Liver (tissue), 3 donors: Measurements from ENCODE around the gene FDX1.

ENCODE experiments used
- EGR1 ChIP-seq, 2 donors: IDR thresholded peaks; 2 replicates each; pipeline ENCODE4 v1.6.1; 2016 to 2018; ENCODE audit warnings: antibody characterized with exemption in 2 of 2, low read depth in 2 of 2
- FOXA1 ChIP-seq: IDR thresholded peaks from 2 replicates; pipeline ENCODE4 v1.6.1; 2016; ENCODE audit warnings: antibody characterized with exemption
- JUND ChIP-seq, 2 donors: IDR thresholded peaks; 2 replicates each; pipeline ENCODE4 v1.6.1; 2016; ENCODE audit warnings: antibody characterized with exemption in 2 of 2
- NR2F2 ChIP-seq: IDR thresholded peaks from 2 replicates; pipeline ENCODE4 v1.6.1; 2016; ENCODE audit warnings: antibody characterized with exemption
- RAD21 ChIP-seq, 2 donors: IDR thresholded peaks; 2 replicates each; pipeline ENCODE4 v1.6.1; 2016; ENCODE audit warnings: antibody characterized with exemption in 2 of 2, mild to moderate bottlenecking in 2 of 2
- SP1 ChIP-seq: IDR thresholded peaks from 2 replicates; pipeline ENCODE4 v1.6.1; 2018; ENCODE audit warnings: antibody characterized with exemption, mild to moderate bottlenecking
- TAF1 ChIP-seq: conservative IDR thresholded peaks from 2 replicates; pipeline ENCODE4 v1.6.1; 2016; ENCODE audit warnings: antibody characterized with exemption, mild to moderate bottlenecking
- YY1 ChIP-seq: IDR thresholded peaks from 2 replicates; pipeline ENCODE4 v1.6.1; 2016; ENCODE audit warnings: antibody characterized with exemption, mild to moderate bottlenecking
- TF ChIP-seq, protein P1 (sequence below): fragments of 150-350 bp; IDR thresholded peaks from 2 replicates; pipeline ENCODE4 v1.5.1; 2017; ENCODE audit warnings: improper control_type of control experiment, low read depth, low read length; ENCODE audit not compliant: missing input control
- TF ChIP-seq, protein P2 (sequence below): IDR thresholded peaks from 2 replicates; pipeline ENCODE4 v1.6.1; 2016; ENCODE audit warnings: antibody characterized with exemption
- TF ChIP-seq, protein P3 (sequence below): IDR thresholded peaks from 2 replicates; pipeline ENCODE4 v1.6.1; 2016; ENCODE audit warnings: antibody characterized with exemption, mild to moderate bottlenecking
- TF ChIP-seq, protein P4 (sequence below): IDR thresholded peaks from 2 replicates; pipeline ENCODE4 v1.6.1; 2016; ENCODE audit warnings: antibody characterized with exemption
- donor health status: healthy.
- donor health status: healthy.

DNA sequence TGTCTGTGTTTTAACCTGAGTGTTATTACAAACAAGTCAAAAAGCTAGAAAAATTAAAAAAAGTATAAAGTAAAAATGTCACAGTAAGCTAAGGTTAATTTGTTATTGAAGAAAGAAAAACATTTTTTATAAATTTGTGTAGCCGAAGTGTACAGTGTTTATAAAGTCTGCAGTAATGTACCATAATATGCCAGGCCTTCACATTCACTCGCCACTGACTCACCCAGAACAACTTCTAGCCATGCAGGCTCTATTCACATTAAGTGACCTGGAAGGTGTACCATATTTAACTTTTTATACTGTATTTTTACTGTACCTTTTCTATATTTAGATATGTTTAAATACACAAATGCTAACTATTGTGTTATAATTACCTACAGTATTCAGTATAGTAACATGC, 14.7 kb upstream of the FDX1 start:
- TF ChIP-seq, protein P1, sequence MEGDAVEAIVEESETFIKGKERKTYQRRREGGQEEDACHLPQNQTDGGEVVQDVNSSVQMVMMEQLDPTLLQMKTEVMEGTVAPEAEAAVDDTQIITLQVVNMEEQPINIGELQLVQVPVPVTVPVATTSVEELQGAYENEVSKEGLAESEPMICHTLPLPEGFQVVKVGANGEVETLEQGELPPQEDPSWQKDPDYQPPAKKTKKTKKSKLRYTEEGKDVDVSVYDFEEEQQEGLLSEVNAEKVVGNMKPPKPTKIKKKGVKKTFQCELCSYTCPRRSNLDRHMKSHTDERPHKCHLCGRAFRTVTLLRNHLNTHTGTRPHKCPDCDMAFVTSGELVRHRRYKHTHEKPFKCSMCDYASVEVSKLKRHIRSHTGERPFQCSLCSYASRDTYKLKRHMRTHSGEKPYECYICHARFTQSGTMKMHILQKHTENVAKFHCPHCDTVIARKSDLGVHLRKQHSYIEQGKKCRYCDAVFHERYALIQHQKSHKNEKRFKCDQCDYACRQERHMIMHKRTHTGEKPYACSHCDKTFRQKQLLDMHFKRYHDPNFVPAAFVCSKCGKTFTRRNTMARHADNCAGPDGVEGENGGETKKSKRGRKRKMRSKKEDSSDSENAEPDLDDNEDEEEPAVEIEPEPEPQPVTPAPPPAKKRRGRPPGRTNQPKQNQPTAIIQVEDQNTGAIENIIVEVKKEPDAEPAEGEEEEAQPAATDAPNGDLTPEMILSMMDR: no peak
- TF ChIP-seq JUND (IDR thresholded peaks at IDR 0.05) (no peak), RAD21 (IDR thresholded peaks at IDR 0.05) (no peak), FOXA1 (no peak), NR2F2 (no peak), SP1 (no peak), EGR1 (IDR thresholded peaks at IDR 0.05; ENCODE audit: low read depth in 2 of 2) (no peak), TAF1 (no peak), YY1 (no peak)
- TF ChIP-seq, protein P2, sequence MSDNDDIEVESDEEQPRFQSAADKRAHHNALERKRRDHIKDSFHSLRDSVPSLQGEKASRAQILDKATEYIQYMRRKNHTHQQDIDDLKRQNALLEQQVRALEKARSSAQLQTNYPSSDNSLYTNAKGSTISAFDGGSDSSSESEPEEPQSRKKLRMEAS: no peak
- TF ChIP-seq, protein P3, sequence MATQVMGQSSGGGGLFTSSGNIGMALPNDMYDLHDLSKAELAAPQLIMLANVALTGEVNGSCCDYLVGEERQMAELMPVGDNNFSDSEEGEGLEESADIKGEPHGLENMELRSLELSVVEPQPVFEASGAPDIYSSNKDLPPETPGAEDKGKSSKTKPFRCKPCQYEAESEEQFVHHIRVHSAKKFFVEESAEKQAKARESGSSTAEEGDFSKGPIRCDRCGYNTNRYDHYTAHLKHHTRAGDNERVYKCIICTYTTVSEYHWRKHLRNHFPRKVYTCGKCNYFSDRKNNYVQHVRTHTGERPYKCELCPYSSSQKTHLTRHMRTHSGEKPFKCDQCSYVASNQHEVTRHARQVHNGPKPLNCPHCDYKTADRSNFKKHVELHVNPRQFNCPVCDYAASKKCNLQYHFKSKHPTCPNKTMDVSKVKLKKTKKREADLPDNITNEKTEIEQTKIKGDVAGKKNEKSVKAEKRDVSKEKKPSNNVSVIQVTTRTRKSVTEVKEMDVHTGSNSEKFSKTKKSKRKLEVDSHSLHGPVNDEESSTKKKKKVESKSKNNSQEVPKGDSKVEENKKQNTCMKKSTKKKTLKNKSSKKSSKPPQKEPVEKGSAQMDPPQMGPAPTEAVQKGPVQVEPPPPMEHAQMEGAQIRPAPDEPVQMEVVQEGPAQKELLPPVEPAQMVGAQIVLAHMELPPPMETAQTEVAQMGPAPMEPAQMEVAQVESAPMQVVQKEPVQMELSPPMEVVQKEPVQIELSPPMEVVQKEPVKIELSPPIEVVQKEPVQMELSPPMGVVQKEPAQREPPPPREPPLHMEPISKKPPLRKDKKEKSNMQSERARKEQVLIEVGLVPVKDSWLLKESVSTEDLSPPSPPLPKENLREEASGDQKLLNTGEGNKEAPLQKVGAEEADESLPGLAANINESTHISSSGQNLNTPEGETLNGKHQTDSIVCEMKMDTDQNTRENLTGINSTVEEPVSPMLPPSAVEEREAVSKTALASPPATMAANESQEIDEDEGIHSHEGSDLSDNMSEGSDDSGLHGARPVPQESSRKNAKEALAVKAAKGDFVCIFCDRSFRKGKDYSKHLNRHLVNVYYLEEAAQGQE: no peak
- TF ChIP-seq, protein P4, sequence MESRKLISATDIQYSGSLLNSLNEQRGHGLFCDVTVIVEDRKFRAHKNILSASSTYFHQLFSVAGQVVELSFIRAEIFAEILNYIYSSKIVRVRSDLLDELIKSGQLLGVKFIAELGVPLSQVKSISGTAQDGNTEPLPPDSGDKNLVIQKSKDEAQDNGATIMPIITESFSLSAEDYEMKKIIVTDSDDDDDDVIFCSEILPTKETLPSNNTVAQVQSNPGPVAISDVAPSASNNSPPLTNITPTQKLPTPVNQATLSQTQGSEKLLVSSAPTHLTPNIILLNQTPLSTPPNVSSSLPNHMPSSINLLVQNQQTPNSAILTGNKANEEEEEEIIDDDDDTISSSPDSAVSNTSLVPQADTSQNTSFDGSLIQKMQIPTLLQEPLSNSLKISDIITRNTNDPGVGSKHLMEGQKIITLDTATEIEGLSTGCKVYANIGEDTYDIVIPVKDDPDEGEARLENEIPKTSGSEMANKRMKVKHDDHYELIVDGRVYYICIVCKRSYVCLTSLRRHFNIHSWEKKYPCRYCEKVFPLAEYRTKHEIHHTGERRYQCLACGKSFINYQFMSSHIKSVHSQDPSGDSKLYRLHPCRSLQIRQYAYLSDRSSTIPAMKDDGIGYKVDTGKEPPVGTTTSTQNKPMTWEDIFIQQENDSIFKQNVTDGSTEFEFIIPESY: no peak
